ENCODE data around the gene TSC22D1. TPM values are rescaled to one million over a fixed set of nuclear protein-coding genes. Genes with fewer than 3 reads are reported as not detected.

Gene TSC22D1
- total RNA-seq, 1 donor from 2014 or later: 259 TPM

GRCh38 chr13:44426461-44426860, 149.7 kb downstream of the TSC22D1 start:
- DNase-seq (ENCODE audit: low read depth): no peak

- no peak for DNase-seq (ENCODE audit: low read depth)
Measured at GRCh38 chr13:44425815-44426078, 150.4 kb downstream of the TSC22D1 start.

DNA sequence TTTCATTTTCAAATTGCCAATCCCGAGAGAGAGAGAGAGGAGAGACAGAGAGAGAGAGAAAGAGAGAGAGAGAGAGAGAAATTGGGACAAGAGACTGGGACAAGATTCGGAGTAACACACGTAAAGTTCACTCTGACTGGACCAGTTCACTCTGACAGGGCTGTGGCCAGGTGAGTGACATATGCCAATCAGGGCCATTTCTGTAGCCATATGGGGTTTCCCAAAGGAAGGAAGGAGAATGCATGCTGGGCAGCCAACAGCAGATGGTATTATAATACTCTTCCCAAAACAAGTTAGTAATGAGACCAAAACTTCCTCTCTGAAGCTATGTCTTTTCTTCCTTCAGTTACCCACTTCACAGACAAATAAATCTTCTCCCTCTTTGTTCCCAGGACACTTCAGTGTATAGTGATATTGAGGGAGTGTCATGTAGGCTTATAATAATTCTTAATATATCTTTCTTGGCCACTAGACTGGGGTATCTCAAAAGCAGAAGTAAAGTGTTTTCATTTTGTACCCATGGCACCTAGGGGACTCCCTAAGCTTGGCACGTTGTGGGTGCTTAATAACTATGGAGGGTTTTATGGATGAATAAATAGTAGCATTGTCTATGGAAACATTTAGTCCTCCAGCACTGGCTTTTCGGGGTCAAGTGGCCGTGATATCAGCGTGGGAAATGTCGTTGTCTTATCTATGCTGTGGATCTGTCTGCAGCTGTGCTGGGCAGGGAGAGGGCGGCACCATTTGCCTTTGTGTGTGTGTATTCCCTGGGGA, 150.9 kb downstream of the TSC22D1 start:
- no peak for DNase-seq (ENCODE audit: low read depth)

GRCh38 chr13:44423824-44424223, 152.3 kb downstream of the TSC22D1 start:
- DNase-seq (ENCODE audit: low read depth): no peak

DNA sequence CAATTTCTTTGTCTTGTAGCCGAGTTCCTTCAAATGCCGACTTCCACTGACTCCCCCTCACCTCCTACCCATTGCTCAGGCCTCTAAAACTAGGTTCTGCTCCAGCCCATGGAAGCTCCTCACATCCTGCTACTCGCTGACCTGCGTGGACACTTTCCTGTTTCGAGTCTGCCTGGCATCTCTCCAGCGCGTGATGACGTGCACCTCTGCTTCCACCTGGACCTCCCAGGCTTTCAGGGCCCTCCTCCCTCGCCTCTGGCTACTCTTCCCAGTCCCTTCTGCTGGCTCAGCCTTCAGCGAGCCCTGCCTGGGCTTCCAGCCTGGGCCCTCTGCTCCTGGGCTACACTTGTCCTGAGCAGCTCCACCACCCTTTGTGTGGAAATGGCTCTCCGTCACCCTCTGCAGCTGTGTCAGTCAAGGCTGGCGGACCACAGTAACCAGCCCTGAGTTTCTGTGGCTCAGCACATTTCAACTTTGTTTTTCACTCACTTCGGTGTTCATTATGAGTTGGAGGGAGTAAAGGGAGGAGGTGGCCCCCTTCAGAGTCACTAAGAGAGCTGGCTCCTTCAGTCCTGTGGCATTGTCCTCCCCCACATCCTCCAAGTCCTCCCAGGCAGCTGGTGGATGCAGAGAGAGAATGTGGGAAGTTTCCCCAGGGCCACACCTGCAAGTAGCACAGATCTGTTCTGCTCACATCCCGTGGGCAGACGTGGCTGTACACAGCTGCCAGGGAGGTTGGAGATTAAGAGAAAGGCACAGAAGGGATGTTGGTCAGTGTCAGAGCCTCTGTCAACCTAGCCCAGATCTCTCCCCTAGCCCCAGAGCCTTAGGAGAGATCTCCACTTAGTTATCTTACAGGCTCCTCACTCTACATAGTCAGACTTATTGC, 153.1 kb downstream of the TSC22D1 start:
- no peak for DNase-seq (ENCODE audit: low read depth)

- no peak for DNase-seq (ENCODE audit: low read depth)
Measured at GRCh38 chr13:44421853-44422525, 154.1 kb downstream of the TSC22D1 start.

- no peak for DNase-seq (ENCODE audit: low read depth)
Measured at GRCh38 chr13:44420376-44421220, 155.5 kb downstream of the TSC22D1 start.

DNA sequence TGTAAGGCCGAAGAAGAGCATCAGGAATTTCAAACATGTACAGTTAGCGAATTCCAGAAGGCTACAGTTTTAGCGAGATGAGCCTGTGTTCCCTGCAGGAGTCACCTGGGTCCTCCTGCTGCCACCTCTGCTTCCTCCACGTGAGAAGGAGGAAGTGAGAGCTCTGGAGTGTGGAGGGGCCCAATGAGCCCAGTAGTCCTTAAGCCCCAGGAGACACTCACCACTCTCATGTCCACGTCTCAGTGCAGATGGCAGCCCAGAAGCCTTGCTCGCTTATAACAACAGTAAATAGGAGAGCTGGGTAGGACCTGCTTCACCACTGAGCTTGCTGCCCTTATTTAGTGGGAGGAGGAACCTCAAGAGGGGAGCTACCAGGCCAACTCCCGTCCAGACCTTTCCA, 158.3 kb downstream of the TSC22D1 start:
- no peak for DNase-seq (ENCODE audit: low read depth)

DNA sequence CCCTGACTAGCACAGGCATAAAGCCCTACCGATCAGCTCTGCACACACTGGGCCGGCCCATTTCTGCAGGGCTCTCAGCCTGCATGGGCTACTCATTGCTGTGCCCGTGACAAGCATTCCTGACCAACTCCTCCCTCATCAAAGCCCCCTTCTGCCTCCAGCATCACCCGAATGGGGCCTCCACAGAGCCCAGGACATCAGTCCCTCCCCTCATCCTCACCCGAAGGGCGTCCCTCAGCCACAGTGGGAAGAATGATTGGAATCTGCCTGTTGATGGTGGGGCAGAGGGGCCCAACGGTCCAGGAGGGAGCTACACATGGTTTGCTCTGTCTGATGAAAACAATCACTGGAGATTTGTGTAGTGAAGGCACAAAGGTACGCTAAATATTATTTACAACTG, 158.7 kb downstream of the TSC22D1 start:
- DNase-seq (ENCODE audit: low read depth): no peak

DNA sequence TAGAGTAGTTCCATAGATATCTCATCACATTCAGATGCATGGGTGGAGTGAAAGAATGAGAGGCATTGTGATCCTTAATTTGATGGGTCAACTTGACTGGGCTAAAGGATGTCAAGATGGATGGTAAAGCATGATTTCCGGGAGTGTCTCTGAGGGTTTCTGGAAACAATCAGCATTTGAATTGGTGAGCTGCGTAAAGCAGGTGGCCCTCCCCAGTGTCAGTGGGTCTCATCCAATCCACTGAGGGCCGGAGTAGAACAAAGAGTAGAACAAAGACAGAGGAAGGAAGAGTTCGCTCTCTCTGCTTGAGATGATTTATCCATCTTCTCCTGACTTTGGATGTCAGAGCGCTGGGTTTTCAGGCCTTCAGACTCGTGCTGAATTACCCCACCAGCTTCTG, 159.4 kb downstream of the TSC22D1 start:
- no peak for DNase-seq (ENCODE audit: low read depth)

- DNase-seq (ENCODE audit: low read depth): no peak
Measured at GRCh38 chr13:44416301-44416700, 159.8 kb downstream of the TSC22D1 start.

- no peak for DNase-seq (ENCODE audit: low read depth)
Measured at GRCh38 chr13:44415815-44416214, 160.3 kb downstream of the TSC22D1 start.

GRCh38 chr13:44414716-44415115, 161.4 kb downstream of the TSC22D1 start:
- no peak for DNase-seq (ENCODE audit: low read depth)

GRCh38 chr13:44413095-44413494, 163.0 kb downstream of the TSC22D1 start:
- DNase-seq (ENCODE audit: low read depth): no peak

- no peak for DNase-seq (ENCODE audit: low read depth)
Measured at GRCh38 chr13:44412346-44412935, 163.7 kb downstream of the TSC22D1 start.

DNA sequence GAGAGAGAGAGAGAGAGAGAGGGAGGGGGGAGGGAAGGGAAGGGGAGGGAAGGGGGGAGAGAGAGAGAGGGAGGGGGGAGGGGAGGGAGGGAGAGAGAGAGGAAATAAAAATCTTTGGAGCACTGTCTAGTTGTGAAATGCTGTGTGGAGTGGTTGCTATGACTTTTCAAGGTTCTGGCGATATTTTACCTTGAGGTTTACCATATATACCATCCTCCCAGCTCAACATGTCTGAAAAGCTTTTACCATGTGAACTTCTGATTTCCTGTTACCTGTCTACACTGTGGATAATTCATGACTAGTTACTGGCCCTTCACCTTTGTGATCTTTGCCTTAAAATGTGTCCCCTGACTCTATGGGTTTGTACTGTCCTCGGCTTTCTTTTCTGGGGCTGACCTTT, 164.3 kb downstream of the TSC22D1 start:
- no peak for DNase-seq (ENCODE audit: low read depth)

DNA sequence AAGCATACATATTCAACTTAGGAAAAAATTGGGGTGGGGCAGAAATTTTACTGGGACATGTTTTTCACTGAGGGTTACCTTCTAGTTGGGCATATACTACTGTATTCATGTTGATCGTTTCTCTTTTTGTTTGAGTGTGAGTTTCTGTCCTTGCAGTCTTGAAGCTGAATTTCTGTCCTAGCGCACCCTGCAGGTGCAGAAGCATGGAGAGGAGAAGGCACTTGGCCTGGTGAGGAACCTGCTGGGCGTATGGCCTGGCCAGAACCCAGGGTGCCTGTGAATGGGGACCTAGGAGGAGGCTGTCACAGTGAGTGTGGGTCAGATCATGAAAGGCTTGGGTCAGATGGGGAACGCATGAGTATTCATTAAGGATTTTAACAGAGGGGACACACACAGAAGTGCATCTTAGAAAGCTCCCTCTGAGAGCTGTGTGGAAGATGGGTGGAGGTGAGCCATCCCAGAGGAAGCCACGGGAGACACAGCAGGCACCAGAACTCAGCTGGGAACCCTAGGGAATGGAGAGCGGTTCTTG, 165.7 kb downstream of the TSC22D1 start:
- no peak for DNase-seq (ENCODE audit: low read depth)

- DNase-seq (ENCODE audit: low read depth): no peak
Measured at GRCh38 chr13:44409595-44409994, 166.5 kb downstream of the TSC22D1 start.

DNA sequence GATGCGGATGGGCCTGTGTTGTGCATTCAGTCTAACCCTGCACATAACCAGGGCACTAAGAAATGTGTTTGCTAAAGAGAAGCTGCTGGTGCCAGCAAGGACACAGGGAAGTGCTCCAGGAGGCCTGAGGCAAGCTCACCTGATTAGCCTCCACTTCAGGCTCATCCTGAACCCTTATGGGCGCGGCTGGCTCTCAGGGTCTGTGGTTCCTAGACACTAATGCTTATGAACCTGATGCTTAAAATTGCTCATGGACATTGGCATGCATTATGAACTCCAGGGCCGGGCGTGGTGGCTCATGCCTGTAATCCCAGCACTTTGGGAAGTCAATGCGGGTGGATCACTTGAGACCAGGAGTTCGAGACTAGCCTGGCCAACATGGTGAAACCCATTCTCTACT, 168.2 kb downstream of the TSC22D1 start:
- DNase-seq (ENCODE audit: low read depth): no peak

- DNase-seq (ENCODE audit: low read depth): no peak
Measured at GRCh38 chr13:44407379-44407778, 168.8 kb downstream of the TSC22D1 start.

GRCh38 chr13:44406617-44407016, 169.5 kb downstream of the TSC22D1 start:
- DNase-seq (ENCODE audit: low read depth): no peak

Data from renal cortical epithelial cell (primary cell).